Ovary (tissue), 9 donors: ENCODE results near the gene CST9L. TPM values are rescaled to one million over a fixed set of nuclear protein-coding genes. Genes with fewer than 3 reads are reported as not detected.

Experiments used
- DNase-seq, 5 donors: peaks; one replicate each; pipeline ENCODE4 v3.0.0-alpha.2; 2019 to 2020
- H3K27ac ChIP-seq, 2 donors: fragments of 200-600 bp; one replicate each; pipeline versions ENCODE4 v1.5.1 to v1.8.0; 2019 to 2022
- H3K27me3 ChIP-seq: fragments of 200-600 bp; one replicate; pipeline ENCODE4 v1.8.0; 2022
- H3K36me3 ChIP-seq: fragments of 200-600 bp; sonication (generic); one replicate; pipeline ENCODE4 v1.5.1; 2019
- H3K4me1 ChIP-seq: one replicate; pipeline ENCODE4 v1.8.1; 2013; ENCODE audit warnings: mild to moderate bottlenecking, moderate library complexity; ENCODE audit not compliant: insufficient read depth
- H3K4me3 ChIP-seq: fragments of 200-600 bp; sonication (generic); one replicate; pipeline ENCODE4 v1.5.1; 2017
- H3K9me3 ChIP-seq, 2 donors: fragments of 200-600 bp in 1 of 2; sonication (generic) in 1 of 2; one replicate each; pipeline versions ENCODE4 v1.5.1 to v1.8.1; 2013 to 2019; ENCODE audit warnings: mild to moderate bottlenecking in 1 of 2, moderate library complexity in 1 of 2
- CTCF ChIP-seq, 3 donors: fragments of 450-650 bp in 2 of 3; fragments of 200-600 bp in 1 of 3; IDR thresholded peaks; one replicate each; pipeline versions ENCODE4 v1.5.1 to v1.8.0; 2016 to 2022; ENCODE audit warnings: antibody characterized with exemption in 3 of 3, mild to moderate bottlenecking in 1 of 3
- EP300 ChIP-seq: sonication (generic); formaldehyde crosslinking; IDR thresholded peaks from one replicate; pipeline ENCODE4 v1.6.1; 2017; ENCODE audit warnings: antibody characterized with exemption
- POLR2A ChIP-seq: fragments of 450-650 bp; IDR thresholded peaks from one replicate; pipeline ENCODE4 v1.6.1; 2017; ENCODE audit warnings: antibody characterized with exemption, mild to moderate bottlenecking, moderate library complexity
- WGBS, 3 donors: extraction: QIAGEN DNeasy Blood & Tissue Kit in 1 of 3; methylation state at CpG; one replicate each; pipeline versions ENCODE4 v1.1.5 to v1.1.7; 2013 to 2017; 5-methylcytosine and 5-hydroxymethylcytosine counted together
- intact Hi-C, 4 donors: fragments of 100-400 bp; cut with DNase I; formaldehyde crosslinking; loops; one replicate each; pipeline versions ENCODE4 v1.11.0 to v1.15.1; 2022 to 2023
- polyA plus RNA-seq, 2 donors: library from polyadenylated mRNA; stranded (reverse); fragments of 200-250 nt in 1 of 2; fragments of 350-450 nt in 1 of 2; fragmentation: Illumina TruSeq in 1 of 2; extraction: RNeasy Lipid Tissue Mini Kit (QIAGEN cat#74804) in 1 of 2; gene quantifications; one replicate each; pipeline ENCODE4 v1.2.3, GENCODE V29; 2013 to 2014
- total RNA-seq, 7 donors: library from RNA; depleted of rRNA in 2 of 7; stranded (reverse); fragments of >200 nt in 2 of 7; fragmentation: NEBNext Ultra II Directional in 3 of 7; extraction: Animal tissue kit (Norgen Biotek cat#: 25700) in 3 of 7; gene quantifications; one replicate each; pipeline versions ENCODE4 v1.1.0 to v1.2.4, GENCODE V29; 2016 to 2023
- donor health status: DM: no; HTN: no; CAD: no; lungs with moderate emphysema.
- donor health status: DM: no; HTN: no; CAD: no.
- donor health status: Bipolar disorder and iron deficiency.
- donor health status: DM: yes; HTN: yes; CAD: no.
- donor health status: DM: no; HTN: no; CAD: no.
- donor health status: DM: yes; HTN: yes; CAD: no.

Gene CST9L
- total and polyA plus RNA-seq, 9 donors: not detected

GRCh38 chr20:23595941-23596340 lies 27.7 kb upstream of the CST9L start:
- Histone ChIP-seq H3K9me3 (no peaks in the 10 kb centered on the region), H3K4me3 (no peak overlapping the region), H3K27ac (no peak overlapping the region), H3K4me1 (no peaks in the 10 kb centered on the region), H3K27me3 (no peaks in the 10 kb centered on the region), H3K36me3 (no peaks in the 10 kb centered on the region)
- WGBS, 3 donors: 52 to 63% (median 61%) methylated on average over 1 of the region's 1 CpG
- intact Hi-C loops: no loop called here
- no peak for DNase-seq
- TF ChIP-seq POLR2A: no peak
- no peak for TF ChIP-seq EP300
- TF ChIP-seq CTCF (IDR thresholded peaks at IDR 0.05): no peak

- H3K36me3 ChIP-seq: no peaks in the 10 kb centered on the region
- H3K27me3 ChIP-seq: no peaks in the 10 kb centered on the region
- TF ChIP-seq CTCF (IDR thresholded peaks at IDR 0.05) (no peak), EP300 (no peak), POLR2A (no peak)
- no peak overlapping the region for H3K27ac ChIP-seq
- no peaks in the 10 kb centered on the region for H3K4me1 ChIP-seq
- H3K9me3 ChIP-seq: no peaks in the 10 kb centered on the region
- no peak for DNase-seq
- H3K4me3 ChIP-seq: no peak overlapping the region
- intact Hi-C loops: no loop called here
- WGBS, 3 donors: 87 to 89% (median 88%) methylated on average over 10 of the region's 10 CpGs
These were observed 20.4 kb upstream of the CST9L start for GRCh38 chr20:23588434-23589403.

GRCh38 chr20:23587631-23588030 lies 19.3 kb upstream of the CST9L start:
- Histone ChIP-seq H3K4me1 (no peaks in the 10 kb centered on the region), H3K4me3 (no peak overlapping the region), H3K36me3 (no peaks in the 10 kb centered on the region), H3K27ac (no peak overlapping the region), H3K27me3 (no peaks in the 10 kb centered on the region), H3K9me3 (no peaks in the 10 kb centered on the region)
- TF ChIP-seq CTCF (IDR thresholded peaks at IDR 0.05) (no peak), POLR2A (no peak), EP300 (no peak)
- intact Hi-C loops: no loop called here
- no peak for DNase-seq
- 67 to 80% (median 77%) methylated on average over 7 of the region's 7 CpGs for WGBS, 3 donors

- Histone ChIP-seq H3K27me3 (no peaks in the 10 kb centered on the region), H3K36me3 (no peaks in the 10 kb centered on the region), H3K9me3 (no peaks in the 10 kb centered on the region), H3K4me3 (no peak overlapping the region), H3K27ac (no peak overlapping the region), H3K4me1 (no peaks in the 10 kb centered on the region)
- 65 to 73% (median 67%) methylated on average over 13 of the region's 13 CpGs for WGBS, 3 donors
- intact Hi-C loops: no loop called here
- no peak for DNase-seq
- TF ChIP-seq EP300 (no peak), CTCF (IDR thresholded peaks at IDR 0.05) (no peak), POLR2A (no peak)
These were observed 18.6 kb upstream of the CST9L start for GRCh38 chr20:23586735-23587525.
